ENCODE measurements around the gene OR2T35. TPM values are rescaled to one million over a fixed set of nuclear protein-coding genes. Genes with fewer than 3 reads are reported as not detected.

OR2T35 gene
- total and polyA plus RNA-seq, 9 of the 15 experiments (the other 6 are each of a cell fraction or from before 2014, with no cell fraction given): not detected

- 29% methylated on average over 1 of the region's 5 CpGs for WGBS (ENCODE audit: insufficient coverage, low coverage, missing lambda C conversion rate)
- TF ChIP-seq EZH2 (IDR thresholded peaks at IDR 0.05; ENCODE audit: borderline replicate concordance, low read depth, low read length): no peak
- TF ChIP-seq MTF1 (CRISPR knock-in tag; IDR thresholded peaks at IDR 0.05; ENCODE audit: borderline replicate concordance): no peak
- no peak for TF ChIP-seq BDP1 (IDR thresholded peaks at IDR 0.05; ENCODE audit: insufficient read depth, insufficient read length)
- TF ChIP-seq MAX (CRISPR knock-in tag; IDR thresholded peaks at IDR 0.05): no peak
- TF ChIP-seq MAZ (CRISPR knock-in tag; conservative IDR thresholded peaks at IDR 0.05 in 1 of 2, IDR thresholded peaks at IDR 0.05 in 1 of 2): no peak
- TF ChIP-seq HMBOX1 (IDR thresholded peaks at IDR 0.05): no peak
- no peak for TF ChIP-seq EP300 (IDR thresholded peaks at IDR 0.05; ENCODE audit: low read length)
- no peak for TF ChIP-seq NR4A1 (CRISPR knock-in tag; IDR thresholded peaks at IDR 0.05)
- TF ChIP-seq NR4A1 (tag; IDR thresholded peaks at IDR 0.05): no peak
- TF ChIP-seq ZNF398 (CRISPR knock-in tag; IDR thresholded peaks at IDR 0.05): no peak
- no peak for TF ChIP-seq KDM2B (CRISPR knock-in tag; IDR thresholded peaks at IDR 0.05)
- TF ChIP-seq ARID3A (IDR thresholded peaks at IDR 0.05; ENCODE audit: borderline replicate concordance, low read depth, low read length): no peak
- TF ChIP-seq PBX2 (CRISPR knock-in tag; IDR thresholded peaks at IDR 0.05; ENCODE audit: low read depth): no peak
- no peak for TF ChIP-seq PBX2 (tag; conservative IDR thresholded peaks at IDR 0.05; ENCODE audit: low read depth)
These were observed 51.9 kb downstream of the OR2T35 start for GRCh38 chr1:248593226-248593625.

More at GRCh38 chr1:248593226-248593625, 51.9 kb downstream of the OR2T35 start:
- CTCF ChIA-PET (ENCODE audit: low intra/inter-chr PET ratio): no interaction called here
- Histone ChIP-seq H3K9me1 (ENCODE audit: control insufficient read depth, insufficient read depth, low read length) (no peaks in the 10 kb centered on the region), H3K4me3 (no peak overlapping the region), H3K4me1 (replicated peaks in 1 of 2; ENCODE audit: control insufficient read depth in 2 of 2, insufficient read depth in 2 of 2, low read length in 2 of 2) (no peaks in the 10 kb centered on the region; a peak in 1 of 5 replicates), H3K27me3 (ENCODE audit: control insufficient read depth in 2 of 2, insufficient read depth in 2 of 2, low read length in 2 of 2) (no peaks in the 10 kb centered on the region), H3K9me3 (replicated peaks; ENCODE audit: control insufficient read depth, insufficient read depth, low read depth, low read length) (no peaks in the 10 kb centered on the region), H2AFZ (ENCODE audit: low read depth, low read length) (no peak overlapping the region), H3K27ac (ENCODE audit: extremely low read depth, low read depth, low read length) (no peak overlapping the region), H3K79me2 (ENCODE audit: control insufficient read depth, insufficient read depth, low read length) (no peaks in the 10 kb centered on the region), H3K36me3 (ENCODE audit: control insufficient read depth, insufficient read depth, low read length) (no peaks in the 10 kb centered on the region), H4K20me1 (replicated peaks; ENCODE audit: control insufficient read depth, insufficient read depth, low read length) (no peaks in the 10 kb centered on the region), H3K4me2 (ENCODE audit: insufficient read depth, low read length) (no peak overlapping the region), H3K9ac (ENCODE audit: insufficient read depth in 1 of 2, low read depth in 2 of 2, low read length in 2 of 2) (no peak overlapping the region)
- FAIRE-seq (no peak), DNase-seq (ENCODE audit: extremely low read depth in 1 of 4, low spot score in 3 of 4) (no peak), ATAC-seq (no peak)
- BruUV-seq (replicated peaks): no TSS peak
- POLR2A ChIA-PET: no interaction called here
- intact Hi-C loops (cut with micrococcal nuclease) (no loop called here), in situ Hi-C loops (cut with MboI) (no loop called here)
